MM.1S (cell line): ENCODE results near the gene CHN2.

Experiments used
- DNase-seq: peaks from one replicate; pipeline ENCODE4 v3.0.0-alpha.2; 2015
- H2AFZ ChIP-seq: fragments of 300-600 bp; sonication (generic); 2 replicates; pipeline ENCODE4 v1.6.0; 2016; ENCODE audit warnings: antibody characterized with exemption, low read length
- H3F3A ChIP-seq: fragments of 300-600 bp; sonication (generic); 2 replicates; pipeline ENCODE4 v1.6.1; 2016; ENCODE audit warnings: mild to moderate bottlenecking, antibody characterized with exemption, low read length, moderate library complexity, mixed read lengths; ENCODE audit not compliant: insufficient read depth
- H3K27ac ChIP-seq: fragments of 300-600 bp; sonication (generic); 2 replicates; pipeline ENCODE4 v1.5.1; 2016; ENCODE audit warnings: mild to moderate bottlenecking, low read length
- H3K27me3 ChIP-seq: fragments of 300-600 bp; sonication (generic); replicated peaks from 2 replicates; pipeline ENCODE4 v1.6.0; 2016; ENCODE audit warnings: low read length; ENCODE audit not compliant: insufficient read depth
- H3K36me3 ChIP-seq: fragments of 300-600 bp; sonication (generic); replicated peaks from 2 replicates; pipeline ENCODE4 v1.6.1; 2016; ENCODE audit warnings: mild to moderate bottlenecking, low read length, mixed read lengths; ENCODE audit not compliant: insufficient read depth
- H3K4me1 ChIP-seq: fragments of 300-600 bp; sonication (generic); 2 replicates; pipeline ENCODE4 v1.6.1; 2016; ENCODE audit warnings: low read length, mixed read lengths
- H3K4me2 ChIP-seq: fragments of 300-600 bp; sonication (generic); 2 replicates; pipeline ENCODE4 v1.6.0; 2016; ENCODE audit warnings: low read depth, low read length
- H3K4me3 ChIP-seq: fragments of 300-600 bp; sonication (generic); 2 replicates; pipeline ENCODE4 v1.5.1; 2016; ENCODE audit warnings: low read length, mixed read lengths
- H3K79me2 ChIP-seq: fragments of 300-600 bp; sonication (generic); 2 replicates; pipeline ENCODE4 v1.6.1; 2016; ENCODE audit warnings: mixed run types, low read length, mixed read lengths
- H3K9ac ChIP-seq: fragments of 300-600 bp; sonication (generic); 2 replicates; pipeline ENCODE4 v1.6.1; 2016; ENCODE audit warnings: low read length, mixed read lengths
- H3K9me2 ChIP-seq: fragments of 300-600 bp; sonication (generic); replicated peaks from 2 replicates; pipeline ENCODE4 v1.6.1; 2016; ENCODE audit warnings: mild to moderate bottlenecking, low read length, mixed read lengths; ENCODE audit not compliant: insufficient read depth
- H3K9me3 ChIP-seq: fragments of 300-600 bp; sonication (generic); replicated peaks from 2 replicates; pipeline ENCODE4 v1.6.1; 2016; ENCODE audit warnings: mild to moderate bottlenecking, low read length, mixed read lengths; ENCODE audit not compliant: insufficient read depth
- H4K20me1 ChIP-seq: fragments of 300-600 bp; sonication (generic); 2 replicates; pipeline ENCODE4 v1.6.1; 2016; ENCODE audit warnings: mild to moderate bottlenecking, low read length, moderate library complexity, mixed read lengths; ENCODE audit not compliant: insufficient read depth
- EZH2 ChIP-seq: fragments of 300-600 bp; sonication (generic); optimal IDR thresholded peaks from 2 replicates; pipeline ENCODE3; 2017; ENCODE audit warnings: low read depth, mild to moderate bottlenecking, antibody characterized with exemption, low read length, mixed read lengths
- EZH2phosphoT487 ChIP-seq: fragments of 300-600 bp; sonication (generic); IDR thresholded peaks from 2 replicates; pipeline ENCODE4 v1.6.1; 2018; ENCODE audit warnings: antibody characterized with exemption, low read length
- TF ChIP-seq, protein P1 (sequence below): fragments of 300-600 bp; sonication (generic); IDR thresholded peaks from 2 replicates; pipeline ENCODE4 v1.5.1; 2016; ENCODE audit warnings: antibody characterized with exemption, low read length, mixed read lengths

The CHN2 gene

DNA sequence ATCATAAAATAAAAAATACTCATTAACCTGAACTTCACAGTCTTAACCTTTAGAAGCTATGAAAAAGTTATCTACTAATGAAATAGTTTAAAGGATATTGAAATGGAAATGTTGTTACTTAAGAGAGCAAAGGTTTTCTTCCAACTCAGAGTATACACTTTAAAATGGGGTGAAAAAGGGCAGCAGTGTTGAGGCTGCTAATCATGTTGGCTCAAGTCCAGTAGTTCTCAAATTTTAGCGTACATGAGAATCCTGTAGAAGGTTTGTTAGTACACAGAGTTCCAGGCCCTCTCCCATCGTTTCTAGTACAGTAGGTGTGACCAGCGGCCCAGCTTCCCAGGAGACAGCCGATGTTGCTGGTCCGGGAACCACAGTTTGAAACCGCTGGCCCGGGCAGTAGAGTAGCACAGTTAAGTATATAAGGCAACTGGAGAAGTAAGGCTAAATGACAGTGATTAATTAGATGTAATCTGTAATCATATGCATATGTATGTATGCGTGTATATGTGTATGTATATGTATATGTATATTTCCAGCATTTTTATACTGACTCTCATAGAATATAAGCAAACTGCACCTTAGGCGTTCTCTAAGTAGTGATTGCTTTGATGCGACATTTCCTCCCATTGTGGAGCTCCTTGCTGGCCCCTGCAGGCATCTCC is 221.8 kb downstream of the CHN2 start:
- Histone ChIP-seq H3K4me2 (no peak overlapping the region), H3K4me3 (no peak overlapping the region), H3K27ac (no peak overlapping the region), H2AFZ (no peak overlapping the region), H3K9ac (no peak overlapping the region), H3K9me2 (no peaks in the 10 kb centered on the region), H3F3A (peaks cover 19% of the 10 kb centered on the region), H4K20me1 (no peaks in the 10 kb centered on the region), H3K27me3 (no peaks in the 10 kb centered on the region), H3K9me3 (no peaks in the 10 kb centered on the region), H3K4me1 (peaks cover 29% of the 10 kb centered on the region), H3K36me3 (no peaks in the 10 kb centered on the region), H3K79me2 (no peaks in the 10 kb centered on the region)
- TF ChIP-seq, protein P1, sequence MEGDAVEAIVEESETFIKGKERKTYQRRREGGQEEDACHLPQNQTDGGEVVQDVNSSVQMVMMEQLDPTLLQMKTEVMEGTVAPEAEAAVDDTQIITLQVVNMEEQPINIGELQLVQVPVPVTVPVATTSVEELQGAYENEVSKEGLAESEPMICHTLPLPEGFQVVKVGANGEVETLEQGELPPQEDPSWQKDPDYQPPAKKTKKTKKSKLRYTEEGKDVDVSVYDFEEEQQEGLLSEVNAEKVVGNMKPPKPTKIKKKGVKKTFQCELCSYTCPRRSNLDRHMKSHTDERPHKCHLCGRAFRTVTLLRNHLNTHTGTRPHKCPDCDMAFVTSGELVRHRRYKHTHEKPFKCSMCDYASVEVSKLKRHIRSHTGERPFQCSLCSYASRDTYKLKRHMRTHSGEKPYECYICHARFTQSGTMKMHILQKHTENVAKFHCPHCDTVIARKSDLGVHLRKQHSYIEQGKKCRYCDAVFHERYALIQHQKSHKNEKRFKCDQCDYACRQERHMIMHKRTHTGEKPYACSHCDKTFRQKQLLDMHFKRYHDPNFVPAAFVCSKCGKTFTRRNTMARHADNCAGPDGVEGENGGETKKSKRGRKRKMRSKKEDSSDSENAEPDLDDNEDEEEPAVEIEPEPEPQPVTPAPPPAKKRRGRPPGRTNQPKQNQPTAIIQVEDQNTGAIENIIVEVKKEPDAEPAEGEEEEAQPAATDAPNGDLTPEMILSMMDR, result no peak
- DNase-seq, result no peak

DNA sequence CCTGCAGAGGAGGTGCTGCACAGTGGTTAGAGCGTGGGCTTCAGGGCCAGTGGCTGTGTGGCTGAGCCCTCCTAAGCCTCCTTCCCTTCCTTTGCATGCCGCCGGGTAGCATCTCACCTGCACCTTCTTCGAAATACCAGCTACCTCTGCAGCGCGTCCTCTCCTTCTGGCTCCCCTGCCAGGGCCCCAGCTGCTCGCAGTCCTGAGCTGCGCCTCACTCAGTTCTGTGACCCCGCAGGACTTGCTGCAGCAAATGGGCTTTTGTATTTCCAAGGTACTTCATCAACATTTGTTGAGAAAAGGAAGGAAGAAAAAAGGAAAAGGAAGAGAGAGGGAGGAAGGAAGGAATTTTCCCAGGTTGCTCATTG is 222.3 kb downstream of the CHN2 start:
- Histone ChIP-seq H3K4me3 (no peak overlapping the region), H3K27ac (no peak overlapping the region), H3K4me2 (no peak overlapping the region), H2AFZ (no peak overlapping the region), H3F3A (peaks cover 23% of the 10 kb centered on the region), H3K36me3 (no peaks in the 10 kb centered on the region), H3K79me2 (no peaks in the 10 kb centered on the region), H3K9me3 (no peaks in the 10 kb centered on the region), H4K20me1 (no peaks in the 10 kb centered on the region), H3K4me1 (peaks cover 29% of the 10 kb centered on the region), H3K9ac (no peak overlapping the region), H3K9me2 (no peaks in the 10 kb centered on the region), H3K27me3 (no peaks in the 10 kb centered on the region)
- no peak for DNase-seq
- TF ChIP-seq EZH2phosphoT487 (no peak), EZH2 (no peak)
- TF ChIP-seq, protein P1, result no peak

DNA sequence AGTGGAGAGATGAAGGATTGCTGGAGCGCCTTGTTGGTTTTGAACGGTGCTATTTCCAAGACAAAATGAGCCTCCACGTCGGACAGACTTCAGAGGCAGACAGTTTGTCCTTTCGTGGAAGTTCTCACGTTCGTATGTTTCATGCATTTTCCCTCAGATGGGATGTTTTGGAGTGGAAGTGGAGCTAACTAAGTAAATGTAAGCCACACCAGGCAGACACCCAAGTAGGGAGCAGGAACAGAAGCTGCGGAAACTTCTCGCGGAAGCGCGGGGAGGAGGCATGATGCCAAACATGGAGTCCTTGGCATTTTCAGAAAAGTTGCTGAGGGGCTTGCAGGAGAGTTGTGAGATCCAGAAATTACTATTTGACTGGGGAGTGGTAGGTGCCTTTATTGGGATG is 223.5 kb downstream of the CHN2 start:
- Histone ChIP-seq H3K4me1 (peaks cover 39% of the 10 kb centered on the region), H3K9ac (no peak overlapping the region), H2AFZ (no peak overlapping the region), H3K27me3 (0 out of 2 replicates have a peak, but pooled peaks cover 5% of the 10 kb centered on the region), H4K20me1 (no peaks in the 10 kb centered on the region), H3K36me3 (no peaks in the 10 kb centered on the region), H3K27ac (no peak overlapping the region), H3F3A (peaks cover 29% of the 10 kb centered on the region), H3K9me2 (no peaks in the 10 kb centered on the region), H3K79me2 (no peaks in the 10 kb centered on the region), H3K9me3 (no peaks in the 10 kb centered on the region), H3K4me3 (no peak overlapping the region), H3K4me2 (no peak overlapping the region)
- no peak for DNase-seq
- no peak for TF ChIP-seq EZH2phosphoT487
- no peak for TF ChIP-seq EZH2
- TF ChIP-seq, protein P1, result no peak
